Adrenal gland (tissue), 12 donors: Measurements from ENCODE around the gene MAD1L1. TPM values are rescaled to one million over a fixed set of nuclear protein-coding genes. Genes with fewer than 3 reads are reported as not detected.

Source experiments
- DNase-seq, 7 donors: peaks; one replicate each; pipeline ENCODE4 v3.0.0-alpha.2; 2019 to 2020
- H3K27ac ChIP-seq, 5 donors: fragments of 200-600 bp; sonication (generic) in 4 of 5; 1 replicate in 3 of 5; 2 replicates in 2 of 5; pipeline versions ENCODE4 v1.5.1 to v1.8.0; 2016 to 2020; ENCODE audit warnings: mild to moderate bottlenecking in 1 of 5
- H3K27me3 ChIP-seq: fragments of 200-600 bp; 2 replicates; pipeline ENCODE4 v1.8.0; 2021
- H3K36me3 ChIP-seq, 2 donors: fragments of 200-600 bp; replicated peaks in 1 of 2; 1 replicate in 1 of 2; 2 replicates in 1 of 2; pipeline versions ENCODE4 v1.5.1 to v1.8.0; 2018 to 2022
- H3K4me1 ChIP-seq, 2 donors: fragments of 200-600 bp; replicated peaks in 1 of 2; 1 replicate in 1 of 2; 2 replicates in 1 of 2; pipeline versions ENCODE4 v1.5.1 to v1.8.0; 2018 to 2021
- H3K4me3 ChIP-seq, 4 donors: fragments of 200-600 bp; sonication (generic) in 3 of 4; one replicate each; pipeline ENCODE4 v1.5.1; 2016 to 2018
- H3K9me3 ChIP-seq, 3 donors: fragments of 200-600 bp; sonication (generic) in 1 of 3; replicated peaks in 1 of 3; 1 replicate in 2 of 3; 2 replicates in 1 of 3; pipeline versions ENCODE4 v1.5.1 to v1.8.0; 2016 to 2021
- POLR2A ChIP-seq, 2 donors: fragments of 450-650 bp; IDR thresholded peaks; one replicate each; pipeline ENCODE4 v1.6.1; 2017; ENCODE audit warnings: antibody characterized with exemption in 2 of 2, mild to moderate bottlenecking in 2 of 2, moderate library complexity in 1 of 2
- WGBS, 4 donors: extraction: QIAGEN DNeasy Blood & Tissue Kit in 2 of 4; methylation state at CpG; one replicate each; pipeline versions ENCODE4 v1.1.5 to v1.1.7; 2013 to 2017; 5-methylcytosine and 5-hydroxymethylcytosine counted together
- intact Hi-C, 2 donors: fragments of 100-400 bp; cut with DNase I; formaldehyde crosslinking; loops; one replicate each; pipeline versions ENCODE4 v1.14.1 to v1.15.0; 2022 to 2023
- polyA plus RNA-seq, 3 donors: library from polyadenylated mRNA; stranded (reverse); fragments of 200-250 nt in 2 of 3; fragments of 350-450 nt in 1 of 3; fragmentation: Illumina TruSeq in 1 of 3; extraction: RNeasy Lipid Tissue Mini Kit (QIAGEN cat#74804) in 1 of 3; gene quantifications; one replicate each; pipeline ENCODE4 v1.2.3, GENCODE V29; 2013 to 2014
- total RNA-seq, 9 donors: library from RNA; depleted of rRNA in 4 of 9; stranded (reverse); fragments of >200 nt in 4 of 9; fragments of 120-200 nt in 1 of 9; fragmentation: NEBNext Ultra II Directional in 1 of 9; extraction: Animal tissue kit (Norgen Biotek cat#: 25700) in 1 of 9; gene quantifications; one replicate each; pipeline versions ENCODE4 v1.1.0 to v1.2.4, GENCODE V29; 2013 to 2023
- TF ChIP-seq, protein P1 (sequence below), 6 experiments: fragments of 450-650 bp in 4 of 6; fragments of 200-600 bp in 2 of 6; sonication (generic) in 1 of 6; IDR thresholded peaks; 1 replicate in 5 of 6; 2 replicates in 1 of 6; pipeline versions ENCODE4 v1.5.1 to v1.8.0; 2016 to 2021; ENCODE audit warnings: antibody characterized with exemption in 6 of 6, mild to moderate bottlenecking in 2 of 6, moderate library complexity in 1 of 6
- donor health status: healthy with polysubstance abuse.
- donor health status: Bipolar disorder and iron deficiency.
- donor health status: DM: yes; HTN: yes; CAD: no.
- donor health status: DM: no; HTN: no; CAD: no.
- donor health status: DM: no; HTN: no; CAD: no.
- donor health status: DM: yes; HTN: yes; CAD: no.

Gene MAD1L1
- total and polyA plus RNA-seq, 12 donors, result 6.7 to 87.7 (median 28.9) TPM

DNA sequence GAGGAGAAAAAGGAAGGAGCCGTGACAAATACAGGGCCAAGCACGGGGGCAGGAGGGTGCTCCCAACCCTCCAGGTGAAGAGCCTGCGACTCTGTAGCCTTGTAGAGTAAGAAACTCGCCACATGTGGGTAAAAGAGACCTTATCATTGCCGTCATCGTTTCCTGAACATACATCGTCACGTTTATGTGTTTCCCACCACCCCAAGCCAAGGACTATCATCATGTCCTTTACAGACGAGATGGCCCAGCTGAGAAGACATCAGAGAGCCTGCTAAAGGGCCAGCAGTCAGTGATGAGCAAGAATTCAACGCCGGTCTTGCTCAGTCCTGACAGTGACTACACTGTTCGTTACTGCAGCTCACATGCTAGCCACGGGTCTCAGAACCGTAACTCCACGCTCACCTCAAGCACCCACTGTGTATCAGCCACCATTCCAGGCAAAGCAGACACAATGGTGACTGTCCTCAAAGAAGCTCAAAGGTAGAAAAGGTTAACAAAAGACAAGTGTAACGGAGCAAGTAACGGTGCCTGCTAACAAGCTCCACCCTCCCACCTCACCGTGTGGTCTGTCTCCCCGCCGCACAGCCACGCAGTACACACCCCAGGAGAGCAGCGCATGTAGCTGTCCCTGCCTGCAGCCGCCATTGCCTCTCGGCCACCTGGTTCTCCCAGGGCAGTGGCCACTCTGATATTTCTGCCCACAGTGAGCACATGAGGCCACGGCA is 147.8 kb downstream of the MAD1L1 start:
- Histone ChIP-seq H3K27ac (no peak overlapping the region), H3K27me3 (no peaks in the 10 kb centered on the region), H3K4me1 (no peaks in the 10 kb centered on the region), H3K9me3 (no peaks in the 10 kb centered on the region), H3K4me3 (no peak overlapping the region), H3K36me3 (no peaks in the 10 kb centered on the region)
- DNase-seq, result no peak
- intact Hi-C loops, result no loop called here
- TF ChIP-seq, protein P1, sequence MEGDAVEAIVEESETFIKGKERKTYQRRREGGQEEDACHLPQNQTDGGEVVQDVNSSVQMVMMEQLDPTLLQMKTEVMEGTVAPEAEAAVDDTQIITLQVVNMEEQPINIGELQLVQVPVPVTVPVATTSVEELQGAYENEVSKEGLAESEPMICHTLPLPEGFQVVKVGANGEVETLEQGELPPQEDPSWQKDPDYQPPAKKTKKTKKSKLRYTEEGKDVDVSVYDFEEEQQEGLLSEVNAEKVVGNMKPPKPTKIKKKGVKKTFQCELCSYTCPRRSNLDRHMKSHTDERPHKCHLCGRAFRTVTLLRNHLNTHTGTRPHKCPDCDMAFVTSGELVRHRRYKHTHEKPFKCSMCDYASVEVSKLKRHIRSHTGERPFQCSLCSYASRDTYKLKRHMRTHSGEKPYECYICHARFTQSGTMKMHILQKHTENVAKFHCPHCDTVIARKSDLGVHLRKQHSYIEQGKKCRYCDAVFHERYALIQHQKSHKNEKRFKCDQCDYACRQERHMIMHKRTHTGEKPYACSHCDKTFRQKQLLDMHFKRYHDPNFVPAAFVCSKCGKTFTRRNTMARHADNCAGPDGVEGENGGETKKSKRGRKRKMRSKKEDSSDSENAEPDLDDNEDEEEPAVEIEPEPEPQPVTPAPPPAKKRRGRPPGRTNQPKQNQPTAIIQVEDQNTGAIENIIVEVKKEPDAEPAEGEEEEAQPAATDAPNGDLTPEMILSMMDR (IDR thresholded peaks at IDR 0.05), result no peak
- 94 to 96% (median 94%) methylated on average over 25 of the region's 25 CpGs for WGBS, 4 donors

GRCh38 chr7:2084331-2084730 is 148.4 kb downstream of the MAD1L1 start:
- H3K9me3 ChIP-seq, result no peaks in the 10 kb centered on the region
- no peak overlapping the region for H3K27ac ChIP-seq
- no peak overlapping the region for H3K4me3 ChIP-seq
- H3K36me3 ChIP-seq, result no peaks in the 10 kb centered on the region
- intact Hi-C loops, result no loop called here
- TF ChIP-seq, protein P1 (IDR thresholded peaks at IDR 0.05), result no peak
- no peak for TF ChIP-seq POLR2A (IDR thresholded peaks at IDR 0.05)
- no peaks in the 10 kb centered on the region for H3K4me1 ChIP-seq
- no peak for DNase-seq
- 90 to 94% (median 94%) methylated on average over 8 to 18 of the region's 18 CpGs for WGBS, 4 donors
- H3K27me3 ChIP-seq, result no peaks in the 10 kb centered on the region

- DNase-seq, result no peak
- Histone ChIP-seq H3K9me3 (no peaks in the 10 kb centered on the region), H3K27ac (no peak overlapping the region), H3K27me3 (no peaks in the 10 kb centered on the region), H3K36me3 (no peaks in the 10 kb centered on the region), H3K4me1 (no peaks in the 10 kb centered on the region), H3K4me3 (no peak overlapping the region)
- TF ChIP-seq, protein P1 (IDR thresholded peaks at IDR 0.05), result no peak
- TF ChIP-seq POLR2A (IDR thresholded peaks at IDR 0.05), result no peak
- WGBS, 4 donors, result 95 to 98% (median 97%) methylated on average over 15 to 17 of the region's 17 CpGs
- intact Hi-C loops, result no loop called here
Measured at GRCh38 chr7:2083362-2083761, 149.4 kb downstream of the MAD1L1 start.

- H3K4me1 ChIP-seq, result no peaks in the 10 kb centered on the region
- no peak overlapping the region for H3K27ac ChIP-seq
- no peak overlapping the region for H3K4me3 ChIP-seq
- WGBS, 4 donors, result 86 to 90% (median 88%) methylated on average over 31 of the region's 31 CpGs
- DNase-seq, result peak in 1 of 7 donors; percentile 66
- no peaks in the 10 kb centered on the region for H3K9me3 ChIP-seq
- intact Hi-C loops, result no loop called here
- no peaks in the 10 kb centered on the region for H3K36me3 ChIP-seq
- H3K27me3 ChIP-seq, result no peaks in the 10 kb centered on the region
- TF ChIP-seq, protein P1 (IDR thresholded peaks at IDR 0.05), result no peak
- no peak for TF ChIP-seq POLR2A (IDR thresholded peaks at IDR 0.05)
Measured at GRCh38 chr7:2082139-2082998, 150.4 kb downstream of the MAD1L1 start.
